ENCODE data around the gene OPA3. TPM values are rescaled to one million over a fixed set of nuclear protein-coding genes. Genes with fewer than 3 reads are reported as not detected.

The OPA3 gene
- total RNA-seq, 1 donor from 2014 or later = 3.7 TPM

GRCh38 chr19:45498411-45499195 is 86.0 kb downstream of the OPA3 start, which contains the start of gene PPM1N:
Gene PPM1N, plus strand, starts transcription at chr19:45498443. Its CDS starts 30 bp downstream, at chr19:45498473.
- Histone ChIP-seq H3K4me2 (peak within 1 kb of the TSS; percentile 81), H3K36me3 (no peaks in the 10 kb centered on the region), H3K79me2 (ENCODE audit: low read depth) (no peaks in the 10 kb centered on the region), H3K27me3 (peaks cover 53% of the 10 kb centered on the region), H3K4me1 (peaks cover 13% of the 10 kb centered on the region), H3K4me3 (peak within 1 kb of the TSS; percentile 89), H3F3A (ENCODE audit: low read depth) (peaks cover 57% of the 10 kb centered on the region), H3K9me3 (ENCODE audit: low read depth) (no peaks in the 10 kb centered on the region), H3K9ac (no peak within 1 kb of the TSS), H3K27ac (no peak within 1 kb of the TSS), H2AFZ (replicated peaks) (peak within 1 kb of the TSS; percentile 85), H4K20me1 (ENCODE audit: low read depth) (peaks cover 26% of the 10 kb centered on the region)
- H3K9me3 Mint-ChIP-seq = no peaks in the 10 kb centered on the region
- peak; percentile 84 for DNase-seq (ENCODE audit: low spot score)
- H3K27ac Mint-ChIP-seq = no peak within 1 kb of the TSS
- H3K4me1 Mint-ChIP-seq = peaks cover 33% of the 10 kb centered on the region
- peak within 1 kb of the TSS; percentile 85 for H3K4me3 Mint-ChIP-seq
- H3K36me3 Mint-ChIP-seq = no peaks in the 10 kb centered on the region
- H3K27me3 Mint-ChIP-seq (ENCODE audit: insufficient read depth, low read depth) = peaks cover 33% of the 10 kb centered on the region
- peak; percentile 36 for TF ChIP-seq CTCF (IDR thresholded peaks at IDR 0.05)
- TF ChIP-seq EZH2 (IDR thresholded peaks at IDR 0.05) = peak; percentile 83
- TF ChIP-seq EZH2phosphoT487 (IDR thresholded peaks at IDR 0.05) = peak; percentile 81

- Mint-ChIP-seq H3K4me1 (peaks cover 37% of the 10 kb centered on the region), H3K9me3 (no peaks in the 10 kb centered on the region), H3K36me3 (no peaks in the 10 kb centered on the region), H3K27me3 (ENCODE audit: insufficient read depth, low read depth) (peaks cover 38% of the 10 kb centered on the region), H3K4me3 (peak overlapping the region; percentile 85), H3K27ac (no peak overlapping the region)
- H3F3A ChIP-seq (ENCODE audit: low read depth) = peaks cover 64% of the 10 kb centered on the region
- TF ChIP-seq EZH2 (IDR thresholded peaks at IDR 0.05) = no peak
- TF ChIP-seq EZH2phosphoT487 (IDR thresholded peaks at IDR 0.05) = no peak
- TF ChIP-seq CTCF (IDR thresholded peaks at IDR 0.05) = no peak
- H3K27ac ChIP-seq = no peak overlapping the region
- peak; percentile 67 for DNase-seq (ENCODE audit: low spot score)
- H2AFZ ChIP-seq (replicated peaks) = no peak overlapping the region
- H3K4me1 ChIP-seq = peaks cover 13% of the 10 kb centered on the region
- no peaks in the 10 kb centered on the region for H3K36me3 ChIP-seq
- peak overlapping the region; percentile 77 for H3K4me2 ChIP-seq
- H3K27me3 ChIP-seq = peaks cover 53% of the 10 kb centered on the region
- H3K4me3 ChIP-seq = peak overlapping the region; percentile 37
- H3K79me2 ChIP-seq (ENCODE audit: low read depth) = no peaks in the 10 kb centered on the region
- H3K9me3 ChIP-seq (ENCODE audit: low read depth) = no peaks in the 10 kb centered on the region
- peaks cover 26% of the 10 kb centered on the region for H4K20me1 ChIP-seq (ENCODE audit: low read depth)
- no peak overlapping the region for H3K9ac ChIP-seq
These were observed 86.8 kb downstream of the OPA3 start for GRCh38 chr19:45497791-45498190.

GRCh38 chr19:45496349-45496953 is 88.2 kb downstream of the OPA3 start:
- no peaks in the 10 kb centered on the region for H3K36me3 ChIP-seq
- H3K27me3 Mint-ChIP-seq (ENCODE audit: insufficient read depth, low read depth) = peaks cover 38% of the 10 kb centered on the region
- no peaks in the 10 kb centered on the region for H3K9me3 Mint-ChIP-seq
- no peak overlapping the region for H3K27ac ChIP-seq
- H3K36me3 Mint-ChIP-seq = no peaks in the 10 kb centered on the region
- H3K79me2 ChIP-seq (ENCODE audit: low read depth) = no peaks in the 10 kb centered on the region
- H3K4me3 Mint-ChIP-seq = peak overlapping the region; percentile 80
- peaks cover 64% of the 10 kb centered on the region for H3F3A ChIP-seq (ENCODE audit: low read depth)
- peaks cover 43% of the 10 kb centered on the region for H3K4me1 Mint-ChIP-seq
- peak; percentile 90 for DNase-seq (ENCODE audit: low spot score)
- peaks cover 26% of the 10 kb centered on the region for H4K20me1 ChIP-seq (ENCODE audit: low read depth)
- H3K9me3 ChIP-seq (ENCODE audit: low read depth) = no peaks in the 10 kb centered on the region
- H3K4me2 ChIP-seq = peak overlapping the region; percentile 96
- peak overlapping the region; percentile 89 for H3K4me3 ChIP-seq
- H2AFZ ChIP-seq (replicated peaks) = peak overlapping the region; percentile 56
- H3K4me1 ChIP-seq = peaks cover 13% of the 10 kb centered on the region
- no peak overlapping the region for H3K27ac Mint-ChIP-seq
- no peak for TF ChIP-seq EZH2phosphoT487 (IDR thresholded peaks at IDR 0.05)
- no peak for TF ChIP-seq EZH2 (IDR thresholded peaks at IDR 0.05)
- no peak for TF ChIP-seq CTCF (IDR thresholded peaks at IDR 0.05)
- no peak overlapping the region for H3K9ac ChIP-seq
- peaks cover 53% of the 10 kb centered on the region for H3K27me3 ChIP-seq
